Measurements from ENCODE around the gene PDIA2. TPM values are rescaled to one million over a fixed set of nuclear protein-coding genes. Genes with fewer than 3 reads are reported as not detected.
"Not testable (repeated sequence)": the region's sequence is repeated elsewhere in the genome, so short reads cannot be mapped to it uniquely, and the experiment has no call there.

Gene PDIA2
- total RNA-seq, 2 experiments from 2014 or later = not detected

DNA sequence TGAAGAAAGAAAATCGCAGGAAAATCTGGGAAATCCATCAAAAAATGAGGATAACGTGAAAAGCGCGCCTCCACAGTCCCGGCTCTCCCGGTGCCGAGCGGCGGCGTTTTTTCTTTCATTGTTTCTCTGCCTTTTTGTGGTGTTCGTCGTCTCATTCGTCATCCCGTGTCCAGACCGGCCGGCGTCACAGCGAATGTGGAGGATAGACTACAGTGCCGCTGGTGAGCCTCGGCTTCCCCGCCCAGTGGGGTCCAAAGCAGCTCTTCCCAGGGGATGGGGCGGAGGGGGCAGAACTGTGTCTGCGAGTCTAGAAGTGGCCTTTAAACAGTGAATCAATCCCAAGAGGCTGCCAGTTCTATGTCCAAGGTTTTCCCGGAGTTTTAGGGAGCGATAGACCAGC, 28.5 kb upstream of the PDIA2 start:
- H3K4me3 Mint-ChIP-seq = peak overlapping the region; percentile 82
- H3K4me3 ChIP-seq (ENCODE audit: low read length) = no peak overlapping the region
- peaks cover 35% of the 10 kb centered on the region for H3K4me1 ChIP-seq (ENCODE audit: insufficient read depth, low read length)
- H3K27ac Mint-ChIP-seq = peak overlapping the region; percentile 86
- H3K9me3 ChIP-seq (ENCODE audit: control insufficient read depth in 1 of 2, insufficient read depth in 1 of 2, low read length in 2 of 2) = no peaks in the 10 kb centered on the region
- no peak for DNase-seq
- H3K27me3 Mint-ChIP-seq = no peaks in the 10 kb centered on the region
- no peak overlapping the region for H3K27ac ChIP-seq (ENCODE audit: low read depth in 1 of 2, low read length in 2 of 2)
- H3K36me3 ChIP-seq (ENCODE audit: insufficient read depth, low read length) = peaks cover 8% of the 10 kb centered on the region
- intact Hi-C loops (cut with DNase I, micrococcal nuclease) = no loop called here
- no peak for ATAC-seq (ENCODE audit: poor library complexity)
- CTCF ChIA-PET = no interaction called here
- peaks cover 29% of the 10 kb centered on the region for H3K36me3 Mint-ChIP-seq (ENCODE audit: low read depth)
- no peaks in the 10 kb centered on the region for H3K27me3 ChIP-seq (ENCODE audit: control insufficient read depth in 1 of 2, insufficient read depth in 2 of 2, low read length in 2 of 2)
- H3K4me1 Mint-ChIP-seq (ENCODE audit: low read depth) = peaks cover 29% of the 10 kb centered on the region
- POLR2A ChIA-PET = interaction anchor here (1.0 to 4.3 kb wide), 3 partner anchors 19 to 202 kb away, joined by 3 to 29 read pairs (median 10); partner anchors contain the start of genes FAM234A and LUC7L
- TF ChIP-seq, protein P1, sequence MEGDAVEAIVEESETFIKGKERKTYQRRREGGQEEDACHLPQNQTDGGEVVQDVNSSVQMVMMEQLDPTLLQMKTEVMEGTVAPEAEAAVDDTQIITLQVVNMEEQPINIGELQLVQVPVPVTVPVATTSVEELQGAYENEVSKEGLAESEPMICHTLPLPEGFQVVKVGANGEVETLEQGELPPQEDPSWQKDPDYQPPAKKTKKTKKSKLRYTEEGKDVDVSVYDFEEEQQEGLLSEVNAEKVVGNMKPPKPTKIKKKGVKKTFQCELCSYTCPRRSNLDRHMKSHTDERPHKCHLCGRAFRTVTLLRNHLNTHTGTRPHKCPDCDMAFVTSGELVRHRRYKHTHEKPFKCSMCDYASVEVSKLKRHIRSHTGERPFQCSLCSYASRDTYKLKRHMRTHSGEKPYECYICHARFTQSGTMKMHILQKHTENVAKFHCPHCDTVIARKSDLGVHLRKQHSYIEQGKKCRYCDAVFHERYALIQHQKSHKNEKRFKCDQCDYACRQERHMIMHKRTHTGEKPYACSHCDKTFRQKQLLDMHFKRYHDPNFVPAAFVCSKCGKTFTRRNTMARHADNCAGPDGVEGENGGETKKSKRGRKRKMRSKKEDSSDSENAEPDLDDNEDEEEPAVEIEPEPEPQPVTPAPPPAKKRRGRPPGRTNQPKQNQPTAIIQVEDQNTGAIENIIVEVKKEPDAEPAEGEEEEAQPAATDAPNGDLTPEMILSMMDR (IDR thresholded peaks at IDR 0.05) = no peak
- no peaks in the 10 kb centered on the region for H3K9me3 Mint-ChIP-seq

DNA sequence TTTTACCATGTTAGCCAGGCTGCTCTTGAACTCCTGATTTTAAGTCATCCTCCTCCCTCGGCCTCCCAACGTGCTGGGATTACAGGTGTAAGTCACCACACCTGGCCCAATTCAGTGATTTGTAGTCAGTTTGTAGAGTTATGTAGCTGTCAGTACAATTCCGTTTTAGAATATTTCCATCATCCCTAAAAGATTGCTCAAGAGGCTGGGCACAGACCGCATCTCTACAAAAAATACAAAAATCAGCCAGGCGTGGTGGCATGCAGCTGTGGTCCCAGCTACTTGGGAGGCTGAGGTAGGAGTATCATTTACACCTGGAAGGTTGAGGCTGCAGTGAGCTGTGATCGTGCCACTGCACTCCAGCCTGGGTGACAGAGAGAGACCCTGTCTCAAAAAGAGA, 27.8 kb upstream of the PDIA2 start:
- ChIA-PET POLR2A (interaction anchor here (4.3 kb wide), 1 partner anchor 20 kb away, joined by 29 read pairs; the partner anchor contains the start of gene FAM234A), CTCF (no interaction called here)

DNA sequence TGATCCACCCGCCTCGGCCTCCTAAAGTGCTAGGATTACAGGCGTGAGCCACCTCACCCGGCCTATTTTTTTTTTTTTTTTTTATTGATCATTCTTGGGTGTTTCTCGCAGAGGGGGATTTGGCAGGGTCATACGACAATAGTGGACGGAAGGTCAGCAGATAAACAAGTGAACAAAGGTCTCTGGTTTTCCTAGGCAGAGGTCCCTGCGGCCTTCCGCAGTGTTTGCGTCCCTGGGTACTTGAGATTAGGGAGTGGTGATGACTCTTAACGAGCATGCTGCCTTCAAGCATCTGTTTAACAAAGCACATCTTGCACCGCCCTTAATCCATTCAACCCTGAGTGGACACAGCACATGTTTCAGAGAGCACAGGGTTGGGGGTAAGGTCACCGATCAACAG, 24.9 kb upstream of the PDIA2 start:
- H3K27me3 ChIP-seq (ENCODE audit: control insufficient read depth in 1 of 2, insufficient read depth in 2 of 2, low read length in 2 of 2); H3K9me3 Mint-ChIP-seq: not testable (repeated sequence)

More for the DNA sequence above, 27.8 kb upstream of the PDIA2 start:
- Mint-ChIP-seq H3K4me1 (ENCODE audit: low read depth) (peaks cover 29% of the 10 kb centered on the region), H3K27me3 (no peaks in the 10 kb centered on the region), H3K9me3 (no peaks in the 10 kb centered on the region), H3K36me3 (ENCODE audit: low read depth) (peaks cover 36% of the 10 kb centered on the region), H3K27ac (no peak overlapping the region), H3K4me3 (peak overlapping the region; percentile 58)
- no peak overlapping the region for H3K4me3 ChIP-seq (ENCODE audit: low read length)
- H3K9me3 ChIP-seq (ENCODE audit: control insufficient read depth in 1 of 2, insufficient read depth in 1 of 2, low read length in 2 of 2) = no peaks in the 10 kb centered on the region
- peaks cover 12% of the 10 kb centered on the region for H3K36me3 ChIP-seq (ENCODE audit: insufficient read depth, low read length)
- peaks cover 35% of the 10 kb centered on the region for H3K4me1 ChIP-seq (ENCODE audit: insufficient read depth, low read length)
- H3K27me3 ChIP-seq (ENCODE audit: control insufficient read depth in 1 of 2, insufficient read depth in 2 of 2, low read length in 2 of 2) = no peaks in the 10 kb centered on the region
- DNase-seq (no peak), ATAC-seq (ENCODE audit: poor library complexity) (no peak)
- intact Hi-C loops (cut with DNase I, micrococcal nuclease) = no loop called here
- TF ChIP-seq, protein P1 (IDR thresholded peaks at IDR 0.05) = no peak
- no peak overlapping the region for H3K27ac ChIP-seq (ENCODE audit: low read depth in 1 of 2, low read length in 2 of 2)

DNA sequence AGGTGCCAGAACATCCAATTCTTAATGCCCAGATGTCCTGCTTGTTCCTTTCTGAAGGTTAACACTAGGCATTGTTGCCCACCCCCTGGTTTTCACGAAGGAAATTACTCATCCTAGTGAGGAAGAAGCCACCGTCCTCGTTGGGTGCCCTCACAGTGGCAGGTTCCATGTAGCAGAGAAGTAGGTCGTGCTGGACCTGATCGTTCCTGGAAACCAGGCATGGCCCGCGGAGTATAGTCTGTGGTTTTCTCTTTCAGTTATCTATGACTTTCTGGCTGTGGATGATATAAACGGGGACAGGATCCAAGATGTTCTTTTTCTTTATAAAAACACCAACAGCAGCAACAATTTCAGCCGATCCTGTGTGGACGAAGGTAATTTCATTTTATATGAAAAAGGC, 23.7 kb upstream of the PDIA2 start:
- Histone ChIP-seq H3K9me3 (ENCODE audit: control insufficient read depth in 1 of 2, insufficient read depth in 1 of 2, low read length in 2 of 2) (no peaks in the 10 kb centered on the region), H3K27me3 (ENCODE audit: control insufficient read depth in 1 of 2, insufficient read depth in 2 of 2, low read length in 2 of 2) (no peaks in the 10 kb centered on the region), H3K4me1 (ENCODE audit: insufficient read depth, low read length) (peaks cover 8% of the 10 kb centered on the region), H3K27ac (ENCODE audit: low read depth in 1 of 2, low read length in 2 of 2) (no peak overlapping the region), H3K36me3 (ENCODE audit: insufficient read depth, low read length) (peaks cover 30% of the 10 kb centered on the region), H3K4me3 (ENCODE audit: low read length) (no peak overlapping the region)
- no peak overlapping the region for H3K4me3 Mint-ChIP-seq
- peaks cover 38% of the 10 kb centered on the region for H3K36me3 Mint-ChIP-seq (ENCODE audit: low read depth)
- no peaks in the 10 kb centered on the region for H3K27me3 Mint-ChIP-seq
- DNase-seq = no peak
- no peaks in the 10 kb centered on the region for H3K9me3 Mint-ChIP-seq
- ATAC-seq (ENCODE audit: poor library complexity) = no peak
- H3K27ac Mint-ChIP-seq = no peak overlapping the region
- intact Hi-C loops (cut with DNase I, micrococcal nuclease) = no loop called here
- H3K4me1 Mint-ChIP-seq (ENCODE audit: low read depth) = peaks cover 11% of the 10 kb centered on the region
- ChIA-PET CTCF (no interaction called here), POLR2A (no interaction called here)
- TF ChIP-seq, protein P1 (IDR thresholded peaks at IDR 0.05) = no peak

More for the DNA sequence above, 24.9 kb upstream of the PDIA2 start:
- Histone ChIP-seq H3K4me1 (ENCODE audit: insufficient read depth, low read length) (peaks cover 20% of the 10 kb centered on the region), H3K36me3 (ENCODE audit: insufficient read depth, low read length) (peaks cover 22% of the 10 kb centered on the region)
- ATAC-seq (ENCODE audit: poor library complexity); H3K27me3 Mint-ChIP-seq; DNase-seq; H3K27ac ChIP-seq (ENCODE audit: low read depth in 1 of 2, low read length in 2 of 2); H3K4me3 Mint-ChIP-seq; intact Hi-C loops (cut with DNase I, micrococcal nuclease); CTCF ChIA-PET; H3K9me3 ChIP-seq (ENCODE audit: control insufficient read depth in 1 of 2, insufficient read depth in 1 of 2, low read length in 2 of 2); H3K4me3 ChIP-seq (ENCODE audit: low read length); H3K27ac Mint-ChIP-seq; POLR2A ChIA-PET: not testable (repeated sequence)
- Mint-ChIP-seq H3K36me3 (ENCODE audit: low read depth) (peaks cover 43% of the 10 kb centered on the region), H3K4me1 (ENCODE audit: low read depth) (peaks cover 20% of the 10 kb centered on the region)

All from CD4-positive, alpha-beta T cell (primary cell).